Nephron (organoid): ENCODE measurements around the gene PLEKHA8.
A peak's percentile ranks its signal among the peaks of the same experiment; 100 is the strongest.

Source experiments
- H3K27ac Mint-ChIP-seq, 3 experiments: 2 replicates each; pipeline ENCODE4 v1.8.0; 2020; ENCODE audit warnings: mixed read lengths in 3 of 3, mild to moderate bottlenecking in 2 of 3, moderate library complexity in 1 of 3
- H3K27me3 Mint-ChIP-seq: 2 replicates; pipeline ENCODE4 v1.8.0; 2021; ENCODE audit warnings: low read depth, mild to moderate bottlenecking, moderate library complexity, mixed read lengths
- H3K36me3 Mint-ChIP-seq: 2 replicates; pipeline ENCODE4 v1.8.0; 2020; ENCODE audit warnings: low read depth, mixed read lengths
- H3K4me1 Mint-ChIP-seq: 2 replicates; pipeline ENCODE4 v1.8.0; 2020; ENCODE audit warnings: mixed read lengths
- H3K4me3 Mint-ChIP-seq, 3 experiments: 2 replicates each; pipeline ENCODE4 v1.8.0; 2020; ENCODE audit warnings: mild to moderate bottlenecking in 3 of 3, mixed read lengths in 3 of 3, moderate library complexity in 2 of 3
- H3K9me3 Mint-ChIP-seq: 2 replicates; pipeline ENCODE4 v1.8.0; 2020; ENCODE audit warnings: mixed read lengths
- CTCF ChIP-seq, 3 experiments: fragments of 200-600 bp; sonication (generic); IDR thresholded peaks; one replicate each; pipeline ENCODE4 v1.5.0; 2021; ENCODE audit warnings: antibody characterized with exemption in 3 of 3; ENCODE audit not compliant: unreplicated experiment in 3 of 3

Gene PLEKHA8

GRCh38 chr7:30115709-30116297, 87.6 kb downstream of the PLEKHA8 start:
- no peaks in the 10 kb centered on the region for H3K27me3 Mint-ChIP-seq
- peaks cover 28% of the 10 kb centered on the region for H3K9me3 Mint-ChIP-seq
- peaks cover 38% of the 10 kb centered on the region for H3K36me3 Mint-ChIP-seq
- H3K4me3 Mint-ChIP-seq, result no peak overlapping the region
- no peak for TF ChIP-seq CTCF (IDR thresholded peaks at IDR 0.05; ENCODE audit: unreplicated experiment in 3 of 3)
- H3K27ac Mint-ChIP-seq, result no peak overlapping the region
- peaks cover 19% of the 10 kb centered on the region for H3K4me1 Mint-ChIP-seq

- Mint-ChIP-seq H3K36me3 (peaks cover 30% of the 10 kb centered on the region), H3K4me1 (peaks cover 20% of the 10 kb centered on the region), H3K27ac (peak overlapping the region; percentile 28 to 76 (median 50)), H3K4me3 (peak overlapping the region in 1 of 3 experiments; percentile 33), H3K9me3 (peaks cover 28% of the 10 kb centered on the region), H3K27me3 (no peaks in the 10 kb centered on the region)
- TF ChIP-seq CTCF (IDR thresholded peaks at IDR 0.05; ENCODE audit: unreplicated experiment in 3 of 3), result no peak
Measured at GRCh38 chr7:30116771-30117170, 88.6 kb downstream of the PLEKHA8 start.

- H3K27me3 Mint-ChIP-seq, result no peaks in the 10 kb centered on the region
- TF ChIP-seq CTCF (IDR thresholded peaks at IDR 0.05; ENCODE audit: unreplicated experiment in 3 of 3), result no peak
- H3K4me1 Mint-ChIP-seq, result peaks cover 31% of the 10 kb centered on the region
- peaks cover 20% of the 10 kb centered on the region for H3K36me3 Mint-ChIP-seq
- H3K27ac Mint-ChIP-seq, result no peak overlapping the region
- no peak overlapping the region for H3K4me3 Mint-ChIP-seq
- H3K9me3 Mint-ChIP-seq, result peaks cover 19% of the 10 kb centered on the region
Measured at GRCh38 chr7:30117896-30118295, 89.7 kb downstream of the PLEKHA8 start.

GRCh38 chr7:30119890-30120577, 91.8 kb downstream of the PLEKHA8 start:
- TF ChIP-seq CTCF (IDR thresholded peaks at IDR 0.05; ENCODE audit: unreplicated experiment in 3 of 3), result no peak

GRCh38 chr7:30133736-30134610, 105.8 kb downstream of the PLEKHA8 start:
- H3K36me3 Mint-ChIP-seq, result peaks cover 8% of the 10 kb centered on the region
- peak overlapping the region; percentile 32 to 79 (median 70) for H3K27ac Mint-ChIP-seq
- H3K4me1 Mint-ChIP-seq, result peaks cover 16% of the 10 kb centered on the region
- TF ChIP-seq CTCF (IDR thresholded peaks at IDR 0.05; ENCODE audit: unreplicated experiment in 3 of 3), result no peak
- no peaks in the 10 kb centered on the region for H3K9me3 Mint-ChIP-seq
- peaks cover 3% of the 10 kb centered on the region for H3K27me3 Mint-ChIP-seq
- H3K4me3 Mint-ChIP-seq, result peak overlapping the region; percentile 86 to 92 (median 86)

More at GRCh38 chr7:30119890-30120577, 91.8 kb downstream of the PLEKHA8 start:
- no peak overlapping the region for H3K27ac Mint-ChIP-seq
- H3K4me3 Mint-ChIP-seq, result no peak overlapping the region
- H3K9me3 Mint-ChIP-seq, result peaks cover under 1% of the 10 kb centered on the region
- no peaks in the 10 kb centered on the region for H3K27me3 Mint-ChIP-seq
- H3K4me1 Mint-ChIP-seq, result peaks cover 37% of the 10 kb centered on the region
- peaks cover under 1% of the 10 kb centered on the region for H3K36me3 Mint-ChIP-seq
